Epidermal melanocyte (primary cell): ENCODE results near the gene NKX2-3.

Experiments
- DNase-seq: peaks from one replicate; pipeline ENCODE4 v3.0.0; 2011; ENCODE audit warnings: low spot score; ENCODE audit not compliant: insufficient read length

NKX2-3 gene

GRCh38 chr10:99537989-99538917 is 5.5 kb downstream of the NKX2-3 start:
- no peak for DNase-seq

GRCh38 chr10:99539120-99539519 is 6.4 kb downstream of the NKX2-3 start:
- no peak for DNase-seq

- DNase-seq, result no peak
Measured at GRCh38 chr10:99539820-99540219, 7.1 kb downstream of the NKX2-3 start.

GRCh38 chr10:99540306-99540656 is 7.5 kb downstream of the NKX2-3 start:
- DNase-seq, result no peak

GRCh38 chr10:99540657-99541531 is 8.2 kb downstream of the NKX2-3 start:
- no peak for DNase-seq

- DNase-seq, result no peak
Measured at GRCh38 chr10:99544322-99544721, 11.6 kb downstream of the NKX2-3 start.

- no peak for DNase-seq
Measured at GRCh38 chr10:99548041-99548530, 15.3 kb downstream of the NKX2-3 start.

- peak; percentile 67 for DNase-seq
Measured at GRCh38 chr10:99551158-99551557, 18.4 kb downstream of the NKX2-3 start.

GRCh38 chr10:99551616-99552015 is 18.9 kb downstream of the NKX2-3 start:
- no peak for DNase-seq

- no peak for DNase-seq
Measured at GRCh38 chr10:99555371-99555770, 22.6 kb downstream of the NKX2-3 start.

GRCh38 chr10:99555825-99556523 is 23.2 kb downstream of the NKX2-3 start:
- no peak for DNase-seq

- DNase-seq, result no peak
Measured at GRCh38 chr10:99557044-99557443, 24.3 kb downstream of the NKX2-3 start.

- no peak for DNase-seq
Measured at GRCh38 chr10:99558708-99559107, 26.0 kb downstream of the NKX2-3 start.

- no peak for DNase-seq
Measured at GRCh38 chr10:99560277-99561126, 27.8 kb downstream of the NKX2-3 start.

GRCh38 chr10:99562631-99563030 is 29.9 kb downstream of the NKX2-3 start:
- no peak for DNase-seq

GRCh38 chr10:99564361-99564760 is 31.6 kb downstream of the NKX2-3 start:
- no peak for DNase-seq

GRCh38 chr10:99565166-99565565 is 32.4 kb downstream of the NKX2-3 start:
- no peak for DNase-seq

GRCh38 chr10:99569253-99569939 is 36.7 kb downstream of the NKX2-3 start:
- DNase-seq, result no peak

- DNase-seq, result no peak
Measured at GRCh38 chr10:99569961-99570360, 37.2 kb downstream of the NKX2-3 start.

GRCh38 chr10:99571816-99572215 is 39.1 kb downstream of the NKX2-3 start:
- DNase-seq, result no peak
